ENCODE data around the gene IL20RA. TPM values are rescaled to one million over a fixed set of nuclear protein-coding genes. Genes with fewer than 3 reads are reported as not detected.

Gene IL20RA
- total and polyA plus RNA-seq, 2 experiments from 2014 or later: 0.71 to 0.86 TPM

GRCh38 chr6:137017081-137017480 lies 27.7 kb downstream of the IL20RA start:
- H3K27ac ChIP-seq: peak overlapping the region; percentile 27
- H3K36me3 ChIP-seq: no peaks in the 10 kb centered on the region
- no peak for DNase-seq (ENCODE audit: low read depth in 1 of 2, low spot score in 1 of 2)
- no peaks in the 10 kb centered on the region for H3K27me3 ChIP-seq
- TF ChIP-seq CTCF (IDR thresholded peaks at IDR 0.05; ENCODE audit: low read depth, low read length): no peak
- H3K4me1 ChIP-seq (ENCODE audit: low read depth): peaks cover 21% of the 10 kb centered on the region
- H3K4me3 ChIP-seq: no peak overlapping the region
- H3K9me3 ChIP-seq (ENCODE audit: low read depth): no peaks in the 10 kb centered on the region

GRCh38 chr6:137016356-137016755 lies 28.4 kb downstream of the IL20RA start:
- Histone ChIP-seq H3K36me3 (no peaks in the 10 kb centered on the region), H3K27me3 (no peaks in the 10 kb centered on the region), H3K4me1 (ENCODE audit: low read depth) (peaks cover 24% of the 10 kb centered on the region), H3K27ac (peak overlapping the region; percentile 27), H3K4me3 (no peak overlapping the region), H3K9me3 (ENCODE audit: low read depth) (no peaks in the 10 kb centered on the region)
- no peak for TF ChIP-seq CTCF (IDR thresholded peaks at IDR 0.05; ENCODE audit: low read depth, low read length)
- peak; percentile 53 to 68 for DNase-seq (ENCODE audit: low read depth in 1 of 2, low spot score in 1 of 2)

- no peaks in the 10 kb centered on the region for H3K36me3 ChIP-seq
- H3K4me3 ChIP-seq: no peak overlapping the region
- peaks cover 28% of the 10 kb centered on the region for H3K4me1 ChIP-seq (ENCODE audit: low read depth)
- H3K27me3 ChIP-seq: no peaks in the 10 kb centered on the region
- no peaks in the 10 kb centered on the region for H3K9me3 ChIP-seq (ENCODE audit: low read depth)
- H3K27ac ChIP-seq: no peak overlapping the region
- no peak for DNase-seq (ENCODE audit: low read depth in 1 of 2, low spot score in 1 of 2)
- no peak for TF ChIP-seq CTCF (IDR thresholded peaks at IDR 0.05; ENCODE audit: low read depth, low read length)
Observed at GRCh38 chr6:137015943-137016342, 28.8 kb downstream of the IL20RA start.

- Histone ChIP-seq H3K36me3 (no peaks in the 10 kb centered on the region), H3K4me1 (ENCODE audit: low read depth) (peaks cover 28% of the 10 kb centered on the region), H3K27me3 (no peaks in the 10 kb centered on the region), H3K9me3 (ENCODE audit: low read depth) (no peaks in the 10 kb centered on the region), H3K4me3 (no peak overlapping the region), H3K27ac (no peak overlapping the region)
- peak; percentile 73 for TF ChIP-seq CTCF (IDR thresholded peaks at IDR 0.05; ENCODE audit: low read depth, low read length)
- peak; percentile 54 to 69 for DNase-seq (ENCODE audit: low read depth in 1 of 2, low spot score in 1 of 2)
Observed at GRCh38 chr6:137013738-137014602, 30.8 kb downstream of the IL20RA start.

GRCh38 chr6:137013031-137013430 lies 31.7 kb downstream of the IL20RA start:
- no peak for TF ChIP-seq CTCF (IDR thresholded peaks at IDR 0.05; ENCODE audit: low read depth, low read length)
- H3K4me1 ChIP-seq (ENCODE audit: low read depth): peaks cover 28% of the 10 kb centered on the region

More at GRCh38 chr6:137013031-137013430, 31.7 kb downstream of the IL20RA start:
- Histone ChIP-seq H3K27ac (no peak overlapping the region), H3K9me3 (ENCODE audit: low read depth) (no peaks in the 10 kb centered on the region), H3K27me3 (no peaks in the 10 kb centered on the region), H3K4me3 (no peak overlapping the region), H3K36me3 (no peaks in the 10 kb centered on the region)
- DNase-seq (ENCODE audit: low read depth in 1 of 2, low spot score in 1 of 2): no peak

All from cardiac muscle cell (in vitro differentiated cells and primary cell).